Measurements from ENCODE around the gene KCNIP1.

DNA sequence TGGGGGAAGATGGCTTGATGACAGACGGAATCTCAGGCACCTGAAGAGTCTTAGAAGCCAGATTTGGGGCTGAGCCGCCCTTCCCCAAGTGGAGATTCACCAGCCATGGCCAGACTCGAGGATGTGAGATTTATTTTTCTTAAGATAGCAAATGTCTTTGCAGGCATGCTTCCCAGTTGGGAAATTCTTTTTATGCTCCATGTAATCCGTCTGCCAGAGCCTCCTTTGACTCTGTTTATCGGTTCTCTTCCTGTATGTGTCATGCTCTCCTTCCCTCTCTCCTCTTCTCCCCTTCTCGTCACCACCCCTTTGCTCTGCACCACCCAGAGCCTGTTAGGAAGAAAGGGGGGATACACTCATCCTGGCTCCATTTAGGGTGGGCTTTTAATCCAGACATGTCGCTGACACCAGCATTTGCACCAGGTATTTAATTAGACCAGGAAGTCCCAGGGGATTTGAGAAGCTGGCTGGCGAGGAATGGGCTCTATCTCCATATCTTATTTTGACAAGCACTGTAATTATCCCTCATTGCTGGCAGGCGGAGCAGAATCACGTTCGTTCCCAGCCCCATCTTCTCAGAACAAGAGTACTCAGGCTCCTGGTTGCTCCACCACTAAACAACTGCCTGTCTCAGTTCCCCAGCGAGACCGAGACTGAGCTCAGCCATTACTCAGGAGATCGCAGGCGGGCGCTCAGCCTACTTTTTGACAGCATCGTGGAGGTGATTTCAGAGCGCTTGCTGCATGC lies 50.9 kb downstream of the KCNIP1 start:
- TF ChIP-seq CTCF (IDR thresholded peaks at IDR 0.05; ENCODE audit: low read depth, low read length) (no peak), POLR2A (IDR thresholded peaks at IDR 0.05; ENCODE audit: extremely low read depth, insufficient read length) (no peak), MYC (IDR thresholded peaks at IDR 0.05; ENCODE audit: low read depth, low read length) (no peak), MAX (IDR thresholded peaks at IDR 0.05; ENCODE audit: low read depth, low read length) (no peak)

All from NB4 (cell line).